Measurements from ENCODE around the gene SDHAF2. TPM values are rescaled to one million over a fixed set of nuclear protein-coding genes. Genes with fewer than 3 reads are reported as not detected.

The SDHAF2 gene
- total and polyA plus RNA-seq, 9 of the 15 experiments (the other 6 are each of a cell fraction or from before 2014, with no cell fraction given) = 21.2 to 144 (median 40.4) TPM

- in situ Hi-C loops (cut with MboI) (no loop called here), intact Hi-C loops (cut with micrococcal nuclease) (no loop called here)
- no peaks in the 10 kb centered on the region for H3K79me2 ChIP-seq (ENCODE audit: control insufficient read depth, insufficient read depth, low read length)
- DNase-seq (ENCODE audit: extremely low read depth in 1 of 4, low spot score in 3 of 4) (no peak), FAIRE-seq (no peak), ATAC-seq (no peak)
- POLR2A ChIA-PET = interaction anchor here (0.6 to 1.8 kb wide), 3 partner anchors 14 to 227 kb away, joined by 3 to 7 read pairs (median 3); no protein-coding TSS in a partner anchor
- H4K20me1 ChIP-seq (replicated peaks; ENCODE audit: control insufficient read depth, insufficient read depth, low read length) = no peaks in the 10 kb centered on the region
- H3K4me1 ChIP-seq (replicated peaks in 1 of 2; ENCODE audit: control insufficient read depth in 2 of 2, insufficient read depth in 2 of 2, low read length in 2 of 2) = no peaks in the 10 kb centered on the region
- H3K9me3 ChIP-seq (replicated peaks; ENCODE audit: control insufficient read depth, insufficient read depth, low read depth, low read length) = no peaks in the 10 kb centered on the region
- no peaks in the 10 kb centered on the region for H3K9me1 ChIP-seq (ENCODE audit: control insufficient read depth, insufficient read depth, low read length)
- no peak overlapping the region for H3K4me3 ChIP-seq
- CTCF ChIA-PET (ENCODE audit: low intra/inter-chr PET ratio) = no interaction called here
- no peaks in the 10 kb centered on the region for H3K27me3 ChIP-seq (ENCODE audit: control insufficient read depth in 2 of 2, insufficient read depth in 2 of 2, low read length in 2 of 2)
- no TSS peak for BruUV-seq (replicated peaks)
- peaks cover 68% of the 10 kb centered on the region for H3K36me3 ChIP-seq (ENCODE audit: control insufficient read depth, insufficient read depth, low read length)
- H3K4me2 ChIP-seq (ENCODE audit: insufficient read depth, low read length) = no peak overlapping the region
- TF ChIP-seq ZNF384 (IDR thresholded peaks at IDR 0.05; ENCODE audit: low read depth, low read length) (no peak), FUS (optimal IDR thresholded peaks at IDR 0.05; ENCODE audit: low read depth, low read length) (no peak), ZNF12 (CRISPR knock-in tag; IDR thresholded peaks at IDR 0.05) (no peak), SREBF2 (CRISPR knock-in tag; IDR thresholded peaks at IDR 0.05) (no peak), LCOR (CRISPR knock-in tag; IDR thresholded peaks at IDR 0.05) (no peak), POLR2AphosphoS5 (IDR thresholded peaks at IDR 0.05; ENCODE audit: control insufficient read depth, insufficient read depth, low read depth, low read length) (peak; percentile 18; the same call in 1 of the 2 replicates), POLR2G (IDR thresholded peaks at IDR 0.05; ENCODE audit: low read depth, low read length) (no peak), NKRF (IDR thresholded peaks at IDR 0.05; ENCODE audit: borderline replicate concordance) (no peak), TEAD2 (tag; IDR thresholded peaks at IDR 0.05) (no peak)
- no peak overlapping the region for H2AFZ ChIP-seq (ENCODE audit: low read depth, low read length)
- WGBS (ENCODE audit: insufficient coverage, low coverage, missing lambda C conversion rate) = 100% methylated on average over 1 of the region's 1 CpG
- H3K27ac ChIP-seq (ENCODE audit: extremely low read depth, low read depth, low read length) = no peak overlapping the region
- no peak overlapping the region for H3K9ac ChIP-seq (ENCODE audit: insufficient read depth in 1 of 2, low read depth in 2 of 2, low read length in 2 of 2)
These were observed 26.3 kb upstream of the SDHAF2 start for GRCh38 chr11:61403658-61404057.
